GM18868 (cell line): ENCODE data around the gene C9orf72.

Source experiments
- ATAC-seq: cut with Tn5 transposase; IDR thresholded peaks from one replicate; pipeline ENCODE4 v1.9.1; 2021; ENCODE audit warnings: mild to moderate bottlenecking, moderate library complexity; ENCODE audit not compliant: unreplicated experiment

Gene C9orf72

GRCh38 chr9:27540502-27540901, 32.8 kb downstream of the C9orf72 start:
- ATAC-seq, result no peak

- peak; percentile 58 for ATAC-seq
These were observed 33.5 kb downstream of the C9orf72 start for GRCh38 chr9:27539479-27540441.

- ATAC-seq, result no peak
These were observed 34.6 kb downstream of the C9orf72 start for GRCh38 chr9:27538647-27539046.

GRCh38 chr9:27537756-27538155, 35.5 kb downstream of the C9orf72 start:
- no peak for ATAC-seq

- ATAC-seq, result no peak
These were observed 36.2 kb downstream of the C9orf72 start for GRCh38 chr9:27537027-27537435.

GRCh38 chr9:27536168-27536567, 37.1 kb downstream of the C9orf72 start:
- ATAC-seq, result no peak

- peak; percentile 57 for ATAC-seq
These were observed 37.6 kb downstream of the C9orf72 start for GRCh38 chr9:27535701-27536118.

GRCh38 chr9:27534658-27535209, 38.5 kb downstream of the C9orf72 start:
- no peak for ATAC-seq

GRCh38 chr9:27534131-27534530, 39.1 kb downstream of the C9orf72 start:
- ATAC-seq, result no peak

GRCh38 chr9:27533311-27533710, 40.0 kb downstream of the C9orf72 start:
- no peak for ATAC-seq

- ATAC-seq, result no peak
These were observed 41.2 kb downstream of the C9orf72 start for GRCh38 chr9:27532046-27532445.

GRCh38 chr9:27530915-27531755, 42.1 kb downstream of the C9orf72 start:
- ATAC-seq, result no peak

GRCh38 chr9:27529316-27530278, 43.7 kb downstream of the C9orf72 start, which contains the start of gene MOB3B:
Gene MOB3B (minus strand): TSS chr9:27529814. CDS start chr9:27455550, 74,264 bp downstream.
- peak; percentile 80 for ATAC-seq

- peak; percentile 49 for ATAC-seq
These were observed 44.4 kb downstream of the C9orf72 start for GRCh38 chr9:27528886-27529315.

GRCh38 chr9:27528076-27528885, 45.0 kb downstream of the C9orf72 start:
- peak; percentile 61 for ATAC-seq

- no peak for ATAC-seq
These were observed 45.6 kb downstream of the C9orf72 start for GRCh38 chr9:27527702-27528075.

GRCh38 chr9:27524236-27524635, 49.0 kb downstream of the C9orf72 start, which contains the start of gene IFNK:
Gene IFNK (plus strand): TSS chr9:27524290. CDS start chr9:27524337, 47 bp downstream.
- no peak for ATAC-seq

GRCh38 chr9:27523141-27523540, 50.1 kb downstream of the C9orf72 start:
- ATAC-seq, result no peak

- ATAC-seq, result no peak
These were observed 52.3 kb downstream of the C9orf72 start for GRCh38 chr9:27520986-27521385.
